GM12878 (cell line): Measurements from ENCODE around the gene IFIT1. TPM values are rescaled to one million over a fixed set of nuclear protein-coding genes. Genes with fewer than 3 reads are reported as not detected.

Source experiments
- ATAC-seq: fragments of 200-7000 bp; cut with Tn5 transposase; 3 replicates; pipeline ENCODE4 v1.9.1; 2020; ENCODE audit warnings: mild to moderate bottlenecking, moderate library complexity
- BruUV-seq: library from RNA; stranded (reverse); fragments of 400-500 nt; replicated peaks from 2 replicates; lab custom pipeline; 2021; lab: Mats Ljungman, UMichigan
- CTCF ChIA-PET: fragments of 300-600 bp; sonication (Branson Sonifier 250); formaldehyde crosslinking; extraction: SDS; loops from one replicate; lab custom pipeline; 2021; ENCODE audit warnings: inconsistent platforms; lab: Yijun Ruan, JAX
- POLR2A ChIA-PET: fragments of 350-600 bp; formaldehyde crosslinking; extraction: SDS; loops from one replicate; lab custom pipeline; 2021; ENCODE audit warnings: inconsistent platforms; lab: Charles Lee
- RAD21 ChIA-PET: fragments of 300-600 bp; sonication (Branson Sonifier 250); formaldehyde crosslinking; loops from one replicate; lab custom pipeline; 2023; ENCODE audit warnings: antibody characterized with exemption; ENCODE audit not compliant: unreplicated experiment; lab: Charles Lee
- SMC1A ChIA-PET: fragments of 300-600 bp; sonication (Branson Sonifier 250); formaldehyde crosslinking; loops from one replicate; lab custom pipeline; 2023; ENCODE audit not compliant: unreplicated experiment, uncharacterized antibody; lab: Charles Lee
- DNase-seq: peaks from one replicate; pipeline ENCODE4 v3.0.0-alpha.2; 2011; ENCODE audit warnings: low read depth, low spot score
- FAIRE-seq: peaks from 3 replicates; lab custom pipeline; 2011; peaks lifted over from hg19 to GRCh38; lab: Jason Lieb, UNC
- H2AFZ ChIP-seq: 2 replicates; pipeline ENCODE4 v1.6.0; 2011; ENCODE audit warnings: low read depth, low read length, control low read depth; ENCODE audit not compliant: control insufficient read depth
- H3K27ac ChIP-seq: 2 replicates; pipeline ENCODE4 v1.5.1; 2011; ENCODE audit warnings: control low read depth; ENCODE audit not compliant: control insufficient read depth, insufficient read depth
- H3K27me3 ChIP-seq, 2 experiments: replicated peaks in 1 of 2; 2 replicates each; pipeline versions ENCODE4 v1.6.0 to v1.6.1; 2011; ENCODE audit warnings: low read length in 1 of 2; ENCODE audit not compliant: control insufficient read depth in 2 of 2, insufficient read depth in 2 of 2
- H3K36me3 ChIP-seq, 2 experiments: 2 replicates each; pipeline ENCODE4 v1.5.1; 2011; ENCODE audit warnings: low read length in 1 of 2; ENCODE audit not compliant: control insufficient read depth in 2 of 2, insufficient read depth in 2 of 2
- H3K4me1 ChIP-seq: 2 replicates; pipeline ENCODE4 v1.6.1; 2011; ENCODE audit warnings: mild to moderate bottlenecking, low read length, moderate library complexity, mixed read lengths; ENCODE audit not compliant: control insufficient read depth, insufficient read depth
- H3K4me2 ChIP-seq: 2 replicates; pipeline ENCODE4 v1.6.0; 2011; ENCODE audit warnings: control low read depth; ENCODE audit not compliant: control insufficient read depth, insufficient read depth
- H3K4me3 ChIP-seq: fragments of 200-600 bp; sonication (generic); 2 replicates; pipeline ENCODE4 v1.5.1; 2016
- H3K79me2 ChIP-seq: 2 replicates; pipeline ENCODE4 v1.6.0; 2011; ENCODE audit warnings: low read length; ENCODE audit not compliant: control insufficient read depth, insufficient read depth
- H3K9ac ChIP-seq: 2 replicates; pipeline ENCODE4 v1.8.0; 2011; ENCODE audit warnings: low read length, control low read depth, mixed read lengths; ENCODE audit not compliant: control insufficient read depth, insufficient read depth
- H3K9me3 ChIP-seq: replicated peaks from 3 replicates; pipeline ENCODE4 v1.5.1; 2011; ENCODE audit warnings: mild to moderate bottlenecking, low read length; ENCODE audit not compliant: control insufficient read depth, insufficient read depth
- H4K20me1 ChIP-seq: 2 replicates; pipeline ENCODE4 v1.6.0; 2011; ENCODE audit not compliant: control insufficient read depth, insufficient read depth
- CBFB ChIP-seq: IDR thresholded peaks from 2 replicates; pipeline ENCODE4 v1.6.1; 2016; ENCODE audit warnings: antibody characterized with exemption, low read depth
- HDGF ChIP-seq: fragments of 450-650 bp; IDR thresholded peaks from 2 replicates; pipeline ENCODE4 v1.6.1; 2016; ENCODE audit warnings: antibody characterized with exemption
- SRF ChIP-seq, 2 experiments: IDR thresholded peaks; 2 replicates each; pipeline ENCODE4 v1.6.1; 2011; ENCODE audit warnings: low read depth in 2 of 2, low read length in 2 of 2, mild to moderate bottlenecking in 1 of 2, moderate library complexity in 1 of 2
- ZNF217 ChIP-seq: fragments of 450-650 bp; IDR thresholded peaks from 2 replicates; pipeline ENCODE4 v1.6.1; 2017; ENCODE audit warnings: antibody characterized with exemption, mild to moderate bottlenecking
- ZNF384 ChIP-seq: IDR thresholded peaks from 2 replicates; pipeline ENCODE4 v1.6.1; 2012; ENCODE audit warnings: low read depth, mild to moderate bottlenecking, low read length, improper control_type of control experiment, borderline replicate concordance
- WGBS: methylation state at CpG from one replicate; pipeline ENCODE4 v1.1.6; 2016; ENCODE audit warnings: low lambda C conversion rate; ENCODE audit not compliant: insufficient replicate concordance, insufficient coverage; ENCODE audit errors: missing lambda C conversion rate; 5-methylcytosine and 5-hydroxymethylcytosine counted together
- in situ Hi-C: fragments of 300-500 bp; cut with MboI; formaldehyde crosslinking; loops from 9 replicates; pipeline ENCODE4 v1.14.3; 2018; ENCODE audit warnings: mixed read lengths
- intact Hi-C: fragments of 100-400 bp; cut with micrococcal nuclease; formaldehyde crosslinking; loops from one replicate; pipeline ENCODE4 v1.14.2; 2022; ENCODE audit not compliant: unreplicated experiment
- polyA plus RNA-seq, 11 experiments: library from polyadenylated mRNA; depleted of rRNA in 4 of 11; unstranded in 6 of 11; stranded (reverse) in 5 of 11; fragments of >200 nt; fragmentation: Nextera tagmentation in 4 of 11; fragmentation: Illumina TruSeq in 1 of 11; extraction: Ambion mirVana in 4 of 11; extraction: Trizol in 1 of 11; gene quantifications; 1 replicate in 1 of 11; 2 replicates in 10 of 11; pipeline versions ENCODE4 v1.2.1 to v1.2.3, GENCODE V29; 2011 to 2016; ENCODE audit warnings: inconsistent platforms in 2 of 11, missing spikeins in 2 of 11, low read depth in 1 of 11
- total RNA-seq, 4 experiments: library from RNA; depleted of rRNA in 3 of 4; stranded (reverse); fragments of >200 nt in 3 of 4; fragmentation: Illumina TruSeq in 1 of 4; extraction: Trizol in 1 of 4; gene quantifications; 2 replicates each; pipeline versions ENCODE4 v1.2.1 to v1.2.3, GENCODE V29; 2013 to 2021
- TF ChIP-seq, protein P1 (sequence below): fragments of 450-650 bp; IDR thresholded peaks from 2 replicates; pipeline ENCODE4 v1.6.1; 2018; ENCODE audit warnings: borderline replicate concordance, mild to moderate bottlenecking; ENCODE audit not compliant: partially characterized antibody
- TF ChIP-seq, protein P2 (sequence below): fragments of 450-650 bp; IDR thresholded peaks from 2 replicates; pipeline ENCODE4 v1.6.1; 2017; ENCODE audit warnings: antibody characterized with exemption, mild to moderate bottlenecking, moderate library complexity
- TF ChIP-seq, protein P3 (sequence below): IDR thresholded peaks from 2 replicates; pipeline ENCODE4 v1.6.1; 2012; ENCODE audit warnings: low read length, inconsistent platforms
- TF ChIP-seq, protein P4 (sequence below): IDR thresholded peaks from 2 replicates; pipeline ENCODE4 v1.6.1; 2012; ENCODE audit warnings: low read depth, low read length, improper control_type of control experiment

Gene IFIT1
- total and polyA plus RNA-seq, 10 of the 15 experiments (the other 5 are each of a cell fraction or from before 2014, with no cell fraction given): 13.9 to 37.2 (median 22.3) TPM

DNA sequence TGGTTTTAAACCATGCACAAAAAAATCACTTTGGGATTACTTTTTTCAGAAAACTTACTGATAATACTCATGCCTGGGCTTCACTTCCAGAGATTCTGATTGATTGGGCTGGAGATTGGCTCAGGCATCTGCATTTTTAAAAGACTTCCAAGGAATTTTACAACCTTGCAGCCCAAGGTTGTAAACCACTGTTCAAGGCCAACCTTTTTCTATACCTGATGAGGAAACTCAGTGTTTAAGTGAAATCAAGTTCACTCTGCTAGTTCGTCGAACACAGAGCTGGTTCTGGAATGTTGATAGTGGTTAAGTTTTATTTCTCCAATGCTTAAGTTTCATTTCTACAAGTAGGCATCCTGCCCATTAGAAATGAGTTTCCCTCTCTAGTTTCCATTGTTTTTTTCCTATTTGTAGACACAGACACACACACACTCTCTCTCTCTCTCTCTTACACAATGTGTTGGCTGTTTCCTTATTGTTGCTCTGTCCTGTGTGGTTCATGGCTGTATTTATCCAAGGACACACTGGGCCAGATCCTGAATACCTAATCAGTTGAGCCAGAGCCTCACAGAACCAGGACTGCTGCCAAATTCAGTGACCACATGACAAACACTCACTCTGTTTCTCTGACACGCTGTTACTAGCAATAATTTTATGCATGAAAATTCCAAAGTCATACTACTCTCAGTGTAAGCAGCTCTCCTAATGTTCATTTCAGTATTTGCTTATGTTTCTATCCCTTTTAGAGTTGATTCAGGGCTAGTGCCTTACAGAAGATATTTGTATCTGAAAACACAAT, 18.3 kb upstream of the IFIT1 start:
- Histone ChIP-seq H2AFZ (no peak overlapping the region), H3K4me2 (no peak overlapping the region), H3K9me3 (no peaks in the 10 kb centered on the region), H3K79me2 (no peaks in the 10 kb centered on the region), H3K36me3 (no peaks in the 10 kb centered on the region), H3K27me3 (no peaks in the 10 kb centered on the region), H3K4me3 (no peak overlapping the region), H3K27ac (no peak overlapping the region), H3K9ac (no peak overlapping the region), H3K4me1 (peaks cover 4% of the 10 kb centered on the region), H4K20me1 (no peaks in the 10 kb centered on the region)
- ChIA-PET RAD21 (no interaction called here), SMC1A (no interaction called here), POLR2A (no interaction called here), CTCF (interaction anchor here (0.8 to 1.6 kb wide), 3 partner anchors 15 to 157 kb away, joined by 3 to 5 read pairs (median 4); no protein-coding TSS in a partner anchor)
- no TSS peak for BruUV-seq
- TF ChIP-seq, protein P1, sequence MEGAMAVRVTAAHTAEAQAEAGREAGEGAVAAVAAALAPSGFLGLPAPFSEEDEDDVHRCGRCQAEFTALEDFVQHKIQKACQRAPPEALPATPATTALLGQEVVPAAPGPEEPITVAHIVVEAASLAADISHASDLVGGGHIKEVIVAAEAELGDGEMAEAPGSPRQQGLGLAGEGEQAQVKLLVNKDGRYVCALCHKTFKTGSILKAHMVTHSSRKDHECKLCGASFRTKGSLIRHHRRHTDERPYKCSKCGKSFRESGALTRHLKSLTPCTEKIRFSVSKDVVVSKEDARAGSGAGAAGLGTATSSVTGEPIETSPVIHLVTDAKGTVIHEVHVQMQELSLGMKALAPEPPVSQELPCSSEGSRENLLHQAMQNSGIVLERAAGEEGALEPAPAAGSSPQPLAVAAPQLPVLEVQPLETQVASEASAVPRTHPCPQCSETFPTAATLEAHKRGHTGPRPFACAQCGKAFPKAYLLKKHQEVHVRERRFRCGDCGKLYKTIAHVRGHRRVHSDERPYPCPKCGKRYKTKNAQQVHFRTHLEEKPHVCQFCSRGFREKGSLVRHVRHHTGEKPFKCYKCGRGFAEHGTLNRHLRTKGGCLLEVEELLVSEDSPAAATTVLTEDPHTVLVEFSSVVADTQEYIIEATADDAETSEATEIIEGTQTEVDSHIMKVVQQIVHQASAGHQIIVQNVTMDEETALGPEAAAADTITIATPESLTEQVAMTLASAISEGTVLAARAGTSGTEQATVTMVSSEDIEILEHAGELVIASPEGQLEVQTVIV: no peak
- TF ChIP-seq HDGF: no peak
- ATAC-seq: no peak
- intact Hi-C loops: no loop called here
- in situ Hi-C loops: no loop called here
- no peak for DNase-seq
- no peak for FAIRE-seq
- 98% methylated on average over 3 of the region's 3 CpGs for WGBS

DNA sequence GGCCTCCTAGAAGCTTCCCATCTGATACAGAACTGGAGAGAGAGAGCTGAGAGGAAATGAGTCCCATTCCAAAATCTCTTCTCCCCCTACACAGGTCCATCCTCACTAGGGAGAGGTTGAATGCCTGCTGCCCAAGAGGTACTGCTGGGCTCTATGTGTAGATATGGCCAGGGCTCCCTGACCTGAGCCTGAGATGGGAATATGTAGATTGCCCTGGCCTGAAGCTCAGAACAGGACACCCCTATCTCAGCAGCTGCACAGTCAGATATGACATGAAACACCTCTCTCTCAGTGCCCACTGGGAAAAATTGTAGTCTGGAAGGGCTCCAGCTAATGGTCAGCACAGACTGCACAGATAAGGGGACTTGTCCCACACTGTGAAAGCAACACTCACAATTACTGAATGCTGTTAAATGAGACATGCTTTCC, 17.7 kb upstream of the IFIT1 start:
- BruUV-seq: no TSS peak
- RAD21 ChIA-PET: no interaction called here
- POLR2A ChIA-PET: no interaction called here
- no peak overlapping the region for H3K27ac ChIP-seq
- H3K9me3 ChIP-seq: no peaks in the 10 kb centered on the region
- no peaks in the 10 kb centered on the region for H3K79me2 ChIP-seq
- no peaks in the 10 kb centered on the region for H4K20me1 ChIP-seq
- no peaks in the 10 kb centered on the region for H3K4me1 ChIP-seq
- H2AFZ ChIP-seq: no peak overlapping the region
- DNase-seq (no peak), ATAC-seq (no peak), FAIRE-seq (no peak)
- no peaks in the 10 kb centered on the region for H3K36me3 ChIP-seq
- in situ Hi-C loops (no loop called here), intact Hi-C loops (no loop called here)
- SMC1A ChIA-PET: no interaction called here
- H3K9ac ChIP-seq: no peak overlapping the region
- H3K27me3 ChIP-seq: no peaks in the 10 kb centered on the region
- CTCF ChIA-PET: interaction anchor here (0.8 to 1.0 kb wide), 2 partner anchors 14 to 157 kb away, joined by 3 to 4 read pairs; no protein-coding TSS in a partner anchor
- no peak overlapping the region for H3K4me2 ChIP-seq
- no peak overlapping the region for H3K4me3 ChIP-seq
- TF ChIP-seq, protein P2, sequence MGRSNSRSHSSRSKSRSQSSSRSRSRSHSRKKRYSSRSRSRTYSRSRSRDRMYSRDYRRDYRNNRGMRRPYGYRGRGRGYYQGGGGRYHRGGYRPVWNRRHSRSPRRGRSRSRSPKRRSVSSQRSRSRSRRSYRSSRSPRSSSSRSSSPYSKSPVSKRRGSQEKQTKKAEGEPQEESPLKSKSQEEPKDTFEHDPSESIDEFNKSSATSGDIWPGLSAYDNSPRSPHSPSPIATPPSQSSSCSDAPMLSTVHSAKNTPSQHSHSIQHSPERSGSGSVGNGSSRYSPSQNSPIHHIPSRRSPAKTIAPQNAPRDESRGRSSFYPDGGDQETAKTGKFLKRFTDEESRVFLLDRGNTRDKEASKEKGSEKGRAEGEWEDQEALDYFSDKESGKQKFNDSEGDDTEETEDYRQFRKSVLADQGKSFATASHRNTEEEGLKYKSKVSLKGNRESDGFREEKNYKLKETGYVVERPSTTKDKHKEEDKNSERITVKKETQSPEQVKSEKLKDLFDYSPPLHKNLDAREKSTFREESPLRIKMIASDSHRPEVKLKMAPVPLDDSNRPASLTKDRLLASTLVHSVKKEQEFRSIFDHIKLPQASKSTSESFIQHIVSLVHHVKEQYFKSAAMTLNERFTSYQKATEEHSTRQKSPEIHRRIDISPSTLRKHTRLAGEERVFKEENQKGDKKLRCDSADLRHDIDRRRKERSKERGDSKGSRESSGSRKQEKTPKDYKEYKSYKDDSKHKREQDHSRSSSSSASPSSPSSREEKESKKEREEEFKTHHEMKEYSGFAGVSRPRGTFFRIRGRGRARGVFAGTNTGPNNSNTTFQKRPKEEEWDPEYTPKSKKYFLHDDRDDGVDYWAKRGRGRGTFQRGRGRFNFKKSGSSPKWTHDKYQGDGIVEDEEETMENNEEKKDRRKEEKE: no peak
- TF ChIP-seq ZNF217: no peak
- TF ChIP-seq, protein P3, sequence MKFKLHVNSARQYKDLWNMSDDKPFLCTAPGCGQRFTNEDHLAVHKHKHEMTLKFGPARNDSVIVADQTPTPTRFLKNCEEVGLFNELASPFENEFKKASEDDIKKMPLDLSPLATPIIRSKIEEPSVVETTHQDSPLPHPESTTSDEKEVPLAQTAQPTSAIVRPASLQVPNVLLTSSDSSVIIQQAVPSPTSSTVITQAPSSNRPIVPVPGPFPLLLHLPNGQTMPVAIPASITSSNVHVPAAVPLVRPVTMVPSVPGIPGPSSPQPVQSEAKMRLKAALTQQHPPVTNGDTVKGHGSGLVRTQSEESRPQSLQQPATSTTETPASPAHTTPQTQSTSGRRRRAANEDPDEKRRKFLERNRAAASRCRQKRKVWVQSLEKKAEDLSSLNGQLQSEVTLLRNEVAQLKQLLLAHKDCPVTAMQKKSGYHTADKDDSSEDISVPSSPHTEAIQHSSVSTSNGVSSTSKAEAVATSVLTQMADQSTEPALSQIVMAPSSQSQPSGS: no peak
- TF ChIP-seq ZNF384: no peak
- TF ChIP-seq CBFB: no peak
- TF ChIP-seq, protein P4, sequence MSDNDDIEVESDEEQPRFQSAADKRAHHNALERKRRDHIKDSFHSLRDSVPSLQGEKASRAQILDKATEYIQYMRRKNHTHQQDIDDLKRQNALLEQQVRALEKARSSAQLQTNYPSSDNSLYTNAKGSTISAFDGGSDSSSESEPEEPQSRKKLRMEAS: no peak
- TF ChIP-seq SRF (IDR thresholded peaks at IDR 0.05; ENCODE audit: low read depth in 2 of 2, low read length in 2 of 2): no peak
